Astrocyte (in vitro differentiated cells and primary cell): ENCODE measurements around the gene GZMM.

Experiments used
- EZH2 ChIP-seq: IDR thresholded peaks from 2 replicates; pipeline ENCODE4 v1.6.1; 2012; ENCODE audit warnings: mild to moderate bottlenecking, low read length, inconsistent platforms; ENCODE audit not compliant: insufficient read depth
- TF ChIP-seq, protein P1 (sequence below): IDR thresholded peaks from 2 replicates; pipeline ENCODE4 v1.5.1; 2011; ENCODE audit warnings: low read depth, mild to moderate bottlenecking, inconsistent platforms, low read length, moderate library complexity; ENCODE audit not compliant: insufficient read depth

GRCh38 chr19:591099-591958 lies 47.5 kb downstream of the GZMM start:
- TF ChIP-seq, protein P1, sequence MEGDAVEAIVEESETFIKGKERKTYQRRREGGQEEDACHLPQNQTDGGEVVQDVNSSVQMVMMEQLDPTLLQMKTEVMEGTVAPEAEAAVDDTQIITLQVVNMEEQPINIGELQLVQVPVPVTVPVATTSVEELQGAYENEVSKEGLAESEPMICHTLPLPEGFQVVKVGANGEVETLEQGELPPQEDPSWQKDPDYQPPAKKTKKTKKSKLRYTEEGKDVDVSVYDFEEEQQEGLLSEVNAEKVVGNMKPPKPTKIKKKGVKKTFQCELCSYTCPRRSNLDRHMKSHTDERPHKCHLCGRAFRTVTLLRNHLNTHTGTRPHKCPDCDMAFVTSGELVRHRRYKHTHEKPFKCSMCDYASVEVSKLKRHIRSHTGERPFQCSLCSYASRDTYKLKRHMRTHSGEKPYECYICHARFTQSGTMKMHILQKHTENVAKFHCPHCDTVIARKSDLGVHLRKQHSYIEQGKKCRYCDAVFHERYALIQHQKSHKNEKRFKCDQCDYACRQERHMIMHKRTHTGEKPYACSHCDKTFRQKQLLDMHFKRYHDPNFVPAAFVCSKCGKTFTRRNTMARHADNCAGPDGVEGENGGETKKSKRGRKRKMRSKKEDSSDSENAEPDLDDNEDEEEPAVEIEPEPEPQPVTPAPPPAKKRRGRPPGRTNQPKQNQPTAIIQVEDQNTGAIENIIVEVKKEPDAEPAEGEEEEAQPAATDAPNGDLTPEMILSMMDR, result no peak
- peak; percentile 53 for TF ChIP-seq EZH2
